ENCODE measurements around the gene LPP. TPM values are rescaled to one million over a fixed set of nuclear protein-coding genes. Genes with fewer than 3 reads are reported as not detected.

LPP gene
- total and polyA plus RNA-seq, 2 donors (not counting 1 experiment from before 2014, with no cell fraction given): 7.6 to 81.7 TPM

- H3K9ac ChIP-seq (ENCODE audit: low read length): no peak overlapping the region
- no peaks in the 10 kb centered on the region for H4K20me1 ChIP-seq (ENCODE audit: control insufficient read depth, insufficient read depth, low read length, poor library complexity, severe bottlenecking)
- H3K27ac ChIP-seq (ENCODE audit: low read length in 2 of 2): peak overlapping the region; percentile 89 to 95
- ChIA-PET POLR2A (interaction anchor here (1.6 to 1.9 kb wide), 2 partner anchors 16 to 20 kb away, joined by 6 to 9 read pairs; no protein-coding TSS in a partner anchor), CTCF (interaction anchor here (0.5 to 3.7 kb wide), 21 partner anchors 11 to 661 kb away, joined by 3 to 34 read pairs (median 3); partner anchors contain the start of gene LPP)
- H3K79me2 ChIP-seq (ENCODE audit: control insufficient read depth, insufficient read depth, low read length): peaks cover 25% of the 10 kb centered on the region
- H3K4me3 Mint-ChIP-seq: peak overlapping the region; percentile 47
- H3K27ac Mint-ChIP-seq: peak overlapping the region; percentile 95
- TF ChIP-seq CTCF (IDR thresholded peaks at IDR 0.05): no peak
- peaks cover 0 to 2% (median 0%) of the 10 kb centered on the region in 3 donors for H3K9me3 ChIP-seq (ENCODE audit: control extremely low read depth in 1 of 3, control insufficient read depth in 2 of 3, insufficient read depth in 1 of 3, low read length in 2 of 3)
- 32% methylated on average over 3 of the region's 3 CpGs for WGBS (ENCODE audit: insufficient coverage)
- H3K4me1 Mint-ChIP-seq: peaks cover 87% of the 10 kb centered on the region
- DNase-seq: no peak
- no peak for ATAC-seq (ENCODE audit: low read depth)
- H3K27me3 Mint-ChIP-seq: no peaks in the 10 kb centered on the region
- intact Hi-C loops (cut with micrococcal nuclease): loop anchor here (2.0 to 5.0 kb wide), 4 partner anchors 15 to 86 kb away; no protein-coding TSS in a partner anchor
- peaks cover 0 to 1% of the 10 kb centered on the region in 2 experiments for H3K36me3 ChIP-seq (replicated peaks in 1 of 2; ENCODE audit: control extremely low read depth in 1 of 2, control insufficient read depth in 1 of 2, extremely low read depth in 1 of 2, insufficient read depth in 2 of 2, low read length in 1 of 2)
- H3K4me3 ChIP-seq (ENCODE audit: control extremely low read depth in 1 of 5, extremely low read depth in 1 of 5, insufficient read depth in 1 of 5, low read depth in 2 of 5, low read length in 4 of 5): peak overlapping the region in 1 of 5 experiments; percentile 5
- H3K4me1 ChIP-seq (ENCODE audit: control insufficient read depth in 2 of 2, insufficient read depth in 2 of 2, low read length in 2 of 2): peaks cover 61 to 69% of the 10 kb centered on the region in 2 donors
- peak overlapping the region; percentile 52 for H3K4me2 ChIP-seq (replicated peaks; ENCODE audit: low read depth, low read length, poor library complexity, severe bottlenecking)
- H3K9me3 Mint-ChIP-seq (ENCODE audit: insufficient read depth): peaks cover 2% of the 10 kb centered on the region
- H2AFZ ChIP-seq (ENCODE audit: insufficient read depth, low read depth, low read length, poor library complexity, severe bottlenecking): peak overlapping the region; percentile 61
- H3K27me3 ChIP-seq (replicated peaks in 1 of 4; ENCODE audit: control extremely low read depth in 1 of 4, control insufficient read depth in 3 of 4, insufficient read depth in 4 of 4, low read length in 3 of 4): no peaks in the 10 kb centered on the region
Measured at GRCh38 chr3:188401244-188401993, 247.5 kb downstream of the LPP start.

- ChIA-PET POLR2A (no interaction called here), CTCF (interaction anchor here (1.3 to 2.3 kb wide), 3 partner anchors 14 to 661 kb away, joined by 3 to 20 read pairs (median 6); no protein-coding TSS in a partner anchor)
- Histone ChIP-seq H3K4me2 (replicated peaks; ENCODE audit: low read depth, low read length, poor library complexity, severe bottlenecking) (no peak overlapping the region), H4K20me1 (ENCODE audit: control insufficient read depth, insufficient read depth, low read length, poor library complexity, severe bottlenecking) (no peaks in the 10 kb centered on the region), H3K9ac (ENCODE audit: low read length) (no peak overlapping the region), H3K27me3 (replicated peaks in 1 of 4; ENCODE audit: control extremely low read depth in 1 of 4, control insufficient read depth in 3 of 4, insufficient read depth in 4 of 4, low read length in 3 of 4) (no peaks in the 10 kb centered on the region), H3K4me3 (ENCODE audit: control extremely low read depth in 1 of 5, extremely low read depth in 1 of 5, insufficient read depth in 1 of 5, low read depth in 2 of 5, low read length in 4 of 5) (no peak overlapping the region), H3K27ac (ENCODE audit: low read length in 2 of 2) (no peak overlapping the region), H3K4me1 (ENCODE audit: control insufficient read depth in 2 of 2, insufficient read depth in 2 of 2, low read length in 2 of 2) (peaks cover 53 to 62% of the 10 kb centered on the region in 2 donors), H3K36me3 (replicated peaks in 1 of 2; ENCODE audit: control extremely low read depth in 1 of 2, control insufficient read depth in 1 of 2, extremely low read depth in 1 of 2, insufficient read depth in 2 of 2, low read length in 1 of 2) (peaks cover 2 to 4% of the 10 kb centered on the region in 2 experiments), H3K79me2 (ENCODE audit: control insufficient read depth, insufficient read depth, low read length) (peaks cover 25% of the 10 kb centered on the region), H3K9me3 (ENCODE audit: control extremely low read depth in 1 of 3, control insufficient read depth in 2 of 3, insufficient read depth in 1 of 3, low read length in 2 of 3) (peaks cover 0 to 2% (median 0%) of the 10 kb centered on the region in 3 donors), H2AFZ (ENCODE audit: insufficient read depth, low read depth, low read length, poor library complexity, severe bottlenecking) (no peak overlapping the region)
- TF ChIP-seq CTCF (IDR thresholded peaks at IDR 0.05) (no peak), EZH2 (IDR thresholded peaks at IDR 0.05; ENCODE audit: borderline replicate concordance, insufficient read depth, low read depth, low read length, poor library complexity, severe bottlenecking) (no peak)
- H3K4me1 Mint-ChIP-seq: peaks cover 79% of the 10 kb centered on the region
- H3K4me3 Mint-ChIP-seq: no peak overlapping the region
- no peaks in the 10 kb centered on the region for H3K27me3 Mint-ChIP-seq
- H3K27ac Mint-ChIP-seq: no peak overlapping the region
- intact Hi-C loops (cut with micrococcal nuclease): loop anchor here (5.0 kb wide), 1 partner anchor 85 kb away; no protein-coding TSS in a partner anchor
- ATAC-seq (ENCODE audit: low read depth) (no peak), DNase-seq (no peak)
- peaks cover 2% of the 10 kb centered on the region for H3K9me3 Mint-ChIP-seq (ENCODE audit: insufficient read depth)
Measured at GRCh38 chr3:188402229-188402628, 248.3 kb downstream of the LPP start.
